ENCODE results near the gene C19orf73.

The C19orf73 gene

GRCh38 chr19:49111218-49111998, 7.5 kb downstream of the C19orf73 start:
- no peak overlapping the region for H3K4me3 ChIP-seq (ENCODE audit: low read depth, low read length)
- TF ChIP-seq CTCF (IDR thresholded peaks at IDR 0.05; ENCODE audit: low read depth, low read length, missing control alignments): no peak
- no peak for DNase-seq (ENCODE audit: low read depth)

DNA sequence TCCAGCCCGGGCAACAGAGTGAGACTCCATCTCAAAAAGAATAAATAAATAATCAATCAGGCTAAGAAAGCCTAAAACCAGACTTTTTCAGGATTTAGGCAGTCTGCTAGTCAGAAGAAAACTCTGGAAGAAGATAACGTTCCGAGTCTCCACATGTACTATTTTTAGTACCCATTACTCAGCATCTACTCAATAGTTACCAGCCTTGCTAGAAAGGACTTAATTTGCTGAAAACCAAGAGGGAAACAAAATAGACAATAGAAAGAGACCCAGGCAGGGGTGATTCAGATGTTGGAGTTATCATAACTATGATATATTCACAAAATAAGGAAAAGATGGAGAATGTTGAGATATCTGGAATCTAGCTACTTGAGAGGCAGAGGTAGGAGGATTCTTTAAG, 8.4 kb downstream of the C19orf73 start:
- H3K4me3 ChIP-seq (ENCODE audit: low read depth, low read length): no peak overlapping the region
- DNase-seq (ENCODE audit: low read depth): no peak
- no peak for TF ChIP-seq CTCF (IDR thresholded peaks at IDR 0.05; ENCODE audit: low read depth, low read length, missing control alignments)

DNA sequence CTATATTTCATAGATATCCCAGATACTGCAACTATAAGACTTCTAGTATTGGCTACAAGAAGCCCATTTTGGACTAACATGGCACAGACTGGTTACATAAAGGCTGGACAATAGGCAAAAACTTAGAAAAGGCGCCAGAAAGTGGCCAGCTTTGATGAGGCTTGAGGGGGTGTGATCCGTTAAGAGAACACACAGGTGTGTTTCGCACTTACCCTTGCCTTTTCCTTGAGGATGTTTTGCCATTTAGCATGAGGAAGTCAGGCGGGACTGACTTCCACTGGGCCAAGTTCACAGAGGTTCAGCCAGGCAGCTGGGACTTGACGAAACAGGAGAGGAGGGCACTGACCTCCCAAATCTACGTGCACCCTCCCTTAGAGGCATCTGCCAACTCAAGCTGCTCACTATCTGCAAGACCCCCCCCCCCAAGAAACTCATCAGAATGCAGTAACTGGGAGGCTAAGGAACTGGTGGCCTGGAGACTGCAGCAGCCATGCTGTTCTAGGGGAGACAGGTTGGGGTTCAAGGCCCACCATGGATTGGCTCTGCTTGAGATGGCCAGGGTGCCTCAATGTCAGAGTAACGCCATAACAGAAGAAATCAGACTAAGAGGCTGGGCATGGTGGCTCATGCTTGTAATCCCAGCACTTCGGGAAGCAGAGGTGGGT, 9.2 kb downstream of the C19orf73 start:
- no peak for DNase-seq (ENCODE audit: low read depth)
- H3K4me3 ChIP-seq (ENCODE audit: low read depth, low read length): no peak overlapping the region
- TF ChIP-seq CTCF (IDR thresholded peaks at IDR 0.05; ENCODE audit: low read depth, low read length, missing control alignments): no peak

DNA sequence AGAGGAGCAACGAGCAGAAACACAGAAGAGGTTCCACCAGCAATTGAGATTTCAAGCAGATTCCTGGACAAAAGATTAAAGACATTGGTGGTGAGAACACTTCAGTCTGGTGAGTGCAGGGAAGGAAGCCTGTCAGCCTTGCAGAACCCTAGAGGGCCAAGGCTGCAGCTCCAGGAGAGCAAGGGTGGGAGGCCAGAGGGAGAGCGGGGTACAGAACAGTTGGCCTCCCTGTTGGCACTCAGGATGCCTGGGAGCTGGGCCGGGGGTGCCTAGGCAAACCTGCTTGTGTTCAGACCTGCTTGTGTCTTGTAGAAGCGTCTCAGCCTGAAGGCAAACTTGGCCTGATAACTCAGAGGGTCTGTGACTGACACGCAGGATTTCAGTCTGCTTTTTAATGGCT, 9.9 kb downstream of the C19orf73 start:
- no peak for DNase-seq (ENCODE audit: low read depth)
- no peak for TF ChIP-seq CTCF (IDR thresholded peaks at IDR 0.05; ENCODE audit: low read depth, low read length, missing control alignments)
- H3K4me3 ChIP-seq (ENCODE audit: low read depth, low read length): no peak overlapping the region

- H3K4me3 ChIP-seq (ENCODE audit: low read depth, low read length): no peak overlapping the region
- no peak for TF ChIP-seq CTCF (IDR thresholded peaks at IDR 0.05; ENCODE audit: low read depth, low read length, missing control alignments)
- no peak for DNase-seq (ENCODE audit: low read depth)
Observed at GRCh38 chr19:49107625-49108459, 11.1 kb downstream of the C19orf73 start.

GRCh38 chr19:49106648-49107135, 12.3 kb downstream of the C19orf73 start:
- no peak for DNase-seq (ENCODE audit: low read depth)
- TF ChIP-seq CTCF (IDR thresholded peaks at IDR 0.05; ENCODE audit: low read depth, low read length, missing control alignments): peak; percentile 90

More at GRCh38 chr19:49106648-49107135, 12.3 kb downstream of the C19orf73 start:
- H3K4me3 ChIP-seq (ENCODE audit: low read depth, low read length): no peak overlapping the region

Data from GM12864 (cell line).